Sigmoid colon (tissue), 3 donors: ENCODE results near the gene ATP5F1D.

Experiments used
- POLR2A ChIP-seq, 2 donors: fragments of 450-650 bp; IDR thresholded peaks; one replicate each; pipeline ENCODE4 v1.6.1; 2016; ENCODE audit warnings: antibody characterized with exemption in 2 of 2, mild to moderate bottlenecking in 2 of 2, moderate library complexity in 2 of 2
- TF ChIP-seq, protein P1 (sequence below), 4 experiments: fragments of 450-650 bp in 3 of 4; fragments of 200-600 bp in 1 of 4; IDR thresholded peaks; one replicate each; pipeline ENCODE4 v1.5.1; 2016 to 2019; ENCODE audit warnings: antibody characterized with exemption in 4 of 4, mild to moderate bottlenecking in 3 of 4, moderate library complexity in 2 of 4

- TF ChIP-seq, protein P1, sequence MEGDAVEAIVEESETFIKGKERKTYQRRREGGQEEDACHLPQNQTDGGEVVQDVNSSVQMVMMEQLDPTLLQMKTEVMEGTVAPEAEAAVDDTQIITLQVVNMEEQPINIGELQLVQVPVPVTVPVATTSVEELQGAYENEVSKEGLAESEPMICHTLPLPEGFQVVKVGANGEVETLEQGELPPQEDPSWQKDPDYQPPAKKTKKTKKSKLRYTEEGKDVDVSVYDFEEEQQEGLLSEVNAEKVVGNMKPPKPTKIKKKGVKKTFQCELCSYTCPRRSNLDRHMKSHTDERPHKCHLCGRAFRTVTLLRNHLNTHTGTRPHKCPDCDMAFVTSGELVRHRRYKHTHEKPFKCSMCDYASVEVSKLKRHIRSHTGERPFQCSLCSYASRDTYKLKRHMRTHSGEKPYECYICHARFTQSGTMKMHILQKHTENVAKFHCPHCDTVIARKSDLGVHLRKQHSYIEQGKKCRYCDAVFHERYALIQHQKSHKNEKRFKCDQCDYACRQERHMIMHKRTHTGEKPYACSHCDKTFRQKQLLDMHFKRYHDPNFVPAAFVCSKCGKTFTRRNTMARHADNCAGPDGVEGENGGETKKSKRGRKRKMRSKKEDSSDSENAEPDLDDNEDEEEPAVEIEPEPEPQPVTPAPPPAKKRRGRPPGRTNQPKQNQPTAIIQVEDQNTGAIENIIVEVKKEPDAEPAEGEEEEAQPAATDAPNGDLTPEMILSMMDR (IDR thresholded peaks at IDR 0.05), result no peak
- no peak for TF ChIP-seq POLR2A (IDR thresholded peaks at IDR 0.05)
These were observed 26.5 kb upstream of the ATP5F1D start for GRCh38 chr19:1214862-1215731.
